Measurements from ENCODE around the gene ZNF219.
A peak's percentile ranks its signal among the peaks of the same experiment; 100 is the strongest.

Gene ZNF219

DNA sequence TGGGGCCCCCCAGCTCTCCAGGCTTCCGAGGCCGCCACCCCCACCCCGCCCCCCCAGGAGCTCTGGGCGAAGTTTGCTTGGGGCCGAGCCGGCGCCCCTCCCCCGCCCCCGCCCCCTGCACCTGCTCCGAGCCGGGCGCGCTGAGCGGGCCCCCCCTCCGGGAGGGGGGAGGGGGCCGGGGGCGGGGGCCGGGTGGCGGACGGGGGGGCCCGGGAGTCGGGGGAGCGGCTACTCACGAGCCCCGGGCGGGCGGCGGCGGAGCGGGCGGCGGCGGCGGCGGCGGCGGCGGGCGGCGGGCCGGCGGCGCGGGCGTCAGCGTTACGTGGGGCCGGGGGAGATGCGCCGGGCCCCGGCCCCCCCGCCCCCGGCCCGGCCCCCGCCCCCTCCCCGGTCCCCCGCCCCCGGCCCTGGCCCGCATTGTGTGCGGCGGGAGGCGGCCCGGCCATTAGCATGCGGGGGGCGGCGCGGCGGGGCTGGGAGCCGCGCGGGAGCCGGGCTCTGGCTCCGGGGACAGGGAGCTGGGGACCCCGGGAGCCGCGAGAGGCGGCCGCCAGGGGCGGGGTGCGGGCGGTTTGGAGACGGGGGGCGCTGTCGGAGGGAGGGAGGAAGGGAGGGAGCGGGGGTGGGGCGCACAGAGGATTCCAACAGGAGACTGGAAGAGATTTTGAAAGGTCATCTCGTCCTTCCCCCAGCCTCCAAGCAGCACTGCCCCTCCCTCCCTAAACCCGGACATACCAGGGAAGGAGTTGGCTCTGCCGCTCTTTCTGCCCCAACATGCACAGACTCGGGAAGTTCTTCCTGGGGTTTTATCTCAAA is at the start of gene ZNF219:
ZNF219 (minus strand) TSS at position 580 of the 816 bp plus-strand sequence. CDS start 5,064 bp downstream, outside the sequence.
- DNase-seq (ENCODE audit: low read depth in 2 of 2) = no peak

- DNase-seq (ENCODE audit: low read depth in 2 of 2) = no peak
These were observed 47.0 kb upstream of the ZNF219 start for GRCh38 chr14:21145437-21145836.

DNA sequence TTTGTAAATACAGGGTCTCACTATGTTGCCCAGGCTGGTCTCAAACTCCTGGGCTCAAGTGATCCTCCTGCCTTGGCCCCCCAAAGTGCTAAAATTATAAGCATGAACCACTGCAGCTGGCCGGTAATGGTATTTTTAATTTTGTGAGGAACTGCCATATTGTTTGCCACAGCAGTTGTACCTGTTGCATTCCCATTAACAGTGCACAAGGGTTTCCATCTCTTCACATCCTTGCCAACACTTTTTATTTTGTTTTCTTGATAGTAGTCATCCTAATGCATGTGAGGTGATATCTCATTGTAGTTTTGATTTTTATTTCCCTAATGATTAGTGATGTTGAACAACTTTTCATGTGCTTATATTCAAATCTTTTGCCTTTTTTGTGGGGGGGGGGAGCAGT is 43.9 kb upstream of the ZNF219 start:
- DNase-seq (ENCODE audit: low read depth in 2 of 2) = no peak

GRCh38 chr14:21136024-21136423 is 37.6 kb upstream of the ZNF219 start:
- no peak for DNase-seq (ENCODE audit: low read depth in 2 of 2)

GRCh38 chr14:21133901-21134300 is 35.4 kb upstream of the ZNF219 start:
- no peak for DNase-seq (ENCODE audit: low read depth in 2 of 2)

GRCh38 chr14:21123429-21123828 is 25.0 kb upstream of the ZNF219 start:
- no peak for DNase-seq (ENCODE audit: low read depth in 2 of 2)

- no peak for DNase-seq (ENCODE audit: low read depth in 2 of 2)
These were observed 22.7 kb upstream of the ZNF219 start for GRCh38 chr14:21121122-21121521.

- DNase-seq (ENCODE audit: low read depth in 2 of 2) = no peak
These were observed 22.2 kb upstream of the ZNF219 start for GRCh38 chr14:21120686-21121085.

DNA sequence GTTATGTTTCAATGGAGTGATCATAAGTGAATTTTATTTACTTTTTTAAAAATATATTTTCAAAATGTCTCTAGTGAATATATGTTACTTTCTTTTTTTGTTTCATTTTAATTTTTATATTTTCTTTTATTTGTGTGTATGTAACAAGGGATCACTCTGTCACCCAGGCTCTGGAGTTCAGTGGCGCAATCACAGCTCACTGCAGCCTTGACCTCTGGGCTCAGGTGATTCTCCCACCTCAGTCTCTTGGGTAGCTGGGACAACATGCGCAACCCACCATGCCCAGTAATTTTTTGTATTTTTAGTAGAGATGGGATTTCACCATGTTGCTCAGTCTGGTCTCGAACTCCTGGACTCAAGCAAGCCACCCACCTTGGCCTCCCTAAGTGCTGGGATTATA is 20.5 kb upstream of the ZNF219 start:
- DNase-seq (ENCODE audit: low read depth in 2 of 2) = no peak

DNA sequence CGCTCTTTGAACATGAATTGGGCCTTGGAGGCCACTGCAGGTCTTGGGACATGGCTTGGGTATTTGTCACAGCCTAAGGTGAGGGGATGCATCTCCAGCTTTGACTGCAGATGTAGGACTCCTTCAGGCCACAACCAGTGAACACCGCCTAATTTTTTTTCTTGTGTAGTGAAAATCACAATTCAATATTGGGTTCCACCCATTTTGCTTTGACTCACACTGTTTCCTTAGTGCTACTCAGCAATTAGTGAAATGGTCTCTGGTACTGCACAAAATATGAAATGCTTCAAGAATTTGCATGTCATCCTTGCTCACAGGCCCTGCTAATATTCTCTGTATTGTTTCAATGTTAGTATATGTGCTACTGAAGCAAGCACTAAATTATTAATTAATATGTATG is 14.9 kb upstream of the ZNF219 start:
- no peak for DNase-seq (ENCODE audit: low read depth in 2 of 2)

GRCh38 chr14:21112255-21112654 is 13.8 kb upstream of the ZNF219 start:
- no peak for DNase-seq (ENCODE audit: low read depth in 2 of 2)

GRCh38 chr14:21109377-21110138 is 11.1 kb upstream of the ZNF219 start:
- DNase-seq (ENCODE audit: low read depth in 2 of 2) = no peak

- no peak for DNase-seq (ENCODE audit: low read depth in 2 of 2)
These were observed 10.3 kb upstream of the ZNF219 start for GRCh38 chr14:21108791-21109190.

DNA sequence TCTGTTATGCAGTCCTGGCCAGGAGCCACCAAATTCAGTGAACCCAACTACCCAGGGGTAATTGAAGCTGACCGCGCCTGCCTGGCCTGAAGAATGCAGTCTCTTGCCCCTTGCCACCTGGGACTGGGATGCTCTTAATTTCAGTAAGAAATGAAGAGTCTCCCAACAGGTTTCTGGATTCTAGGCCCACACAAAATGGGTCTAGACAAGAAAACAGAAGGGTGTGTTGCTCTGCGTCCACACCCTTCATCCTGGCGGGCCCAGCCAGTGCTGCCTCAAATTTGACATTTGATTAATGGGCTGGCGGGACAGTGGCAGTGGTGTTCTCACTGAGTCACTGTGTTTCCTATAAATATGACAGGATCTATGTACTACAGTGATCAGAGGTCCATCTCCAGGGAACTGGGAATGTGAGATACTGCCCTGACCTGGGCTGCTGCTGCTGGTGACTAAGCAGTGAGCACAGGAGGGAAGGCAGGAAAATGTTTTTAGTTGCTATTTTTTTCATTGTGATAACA is 8.9 kb upstream of the ZNF219 start:
- DNase-seq (ENCODE audit: low read depth in 2 of 2) = no peak

DNA sequence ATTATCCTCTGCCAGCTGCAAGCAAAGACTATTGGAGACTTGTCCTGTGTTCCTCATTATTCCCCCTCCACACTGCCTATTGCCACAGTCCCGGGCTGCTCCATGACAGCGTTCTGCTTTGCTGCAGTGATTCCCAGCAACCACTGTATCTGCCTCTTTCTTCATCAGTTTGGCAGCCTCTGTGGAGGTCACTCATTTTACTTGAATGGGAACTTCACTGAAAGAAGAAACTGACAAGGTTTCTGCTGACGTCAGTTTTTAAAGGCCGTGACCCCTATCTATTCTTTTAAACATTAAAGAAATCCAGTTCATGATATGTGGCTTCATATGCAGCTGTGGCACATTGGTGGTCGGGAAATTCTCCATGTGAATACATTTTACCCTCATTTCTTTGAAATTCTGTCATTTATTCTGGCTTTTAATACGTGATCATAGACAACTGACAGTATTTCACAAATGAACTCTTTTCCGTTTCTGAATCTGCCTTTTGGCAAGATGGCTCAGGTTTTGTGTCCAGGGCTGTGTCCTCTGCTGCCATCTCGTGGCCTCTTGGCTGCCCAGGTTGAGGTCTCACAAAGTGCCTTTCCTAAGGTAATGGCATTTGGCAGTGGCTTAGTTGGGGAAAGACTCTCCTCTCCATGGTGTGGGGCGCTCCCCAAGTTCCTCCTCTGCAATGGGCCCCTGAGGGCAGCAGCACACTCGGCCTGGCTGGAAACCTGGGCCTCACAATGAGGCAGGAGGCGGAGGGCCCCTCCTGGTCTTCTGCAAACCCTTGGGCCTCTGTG is 8.2 kb upstream of the ZNF219 start:
- DNase-seq (ENCODE audit: low read depth in 2 of 2) = peak; percentile 59 to 60

DNA sequence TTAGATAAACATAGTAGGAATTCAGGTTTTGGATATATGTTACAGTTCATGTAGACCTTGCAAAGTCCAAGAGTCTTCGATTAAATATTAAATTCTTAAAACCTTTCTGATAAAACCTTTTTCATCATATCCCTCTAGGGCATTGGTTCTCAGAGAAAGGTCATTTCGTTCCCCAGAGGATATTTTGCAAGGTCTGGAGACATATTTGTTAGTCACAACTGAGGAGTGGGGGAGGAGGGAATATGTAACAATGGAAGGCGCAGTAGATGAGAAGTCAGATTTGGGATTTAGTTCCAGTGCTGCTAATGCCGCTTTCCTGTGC is 7.7 kb upstream of the ZNF219 start:
- DNase-seq (ENCODE audit: low read depth in 2 of 2) = no peak

DNA sequence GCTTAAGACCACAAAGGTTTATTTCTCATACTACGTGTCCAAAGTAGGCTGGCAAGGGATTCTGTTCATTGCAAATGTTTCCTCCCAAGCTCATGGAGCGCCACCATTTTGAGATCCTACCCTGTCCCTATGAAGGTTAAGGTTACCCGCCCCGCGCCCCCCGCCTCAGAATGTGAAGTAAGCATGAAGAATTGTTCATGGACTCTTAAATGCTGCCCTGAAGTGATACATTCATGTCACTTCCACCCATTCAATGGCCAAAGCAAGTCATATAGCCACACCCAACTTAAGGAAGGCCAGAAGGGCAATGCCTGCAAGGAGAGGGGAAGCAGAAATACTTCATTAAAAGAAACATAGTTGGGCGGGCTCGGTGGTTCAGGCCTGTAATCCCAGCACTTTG is 6.6 kb upstream of the ZNF219 start:
- DNase-seq (ENCODE audit: low read depth in 2 of 2) = no peak

DNA sequence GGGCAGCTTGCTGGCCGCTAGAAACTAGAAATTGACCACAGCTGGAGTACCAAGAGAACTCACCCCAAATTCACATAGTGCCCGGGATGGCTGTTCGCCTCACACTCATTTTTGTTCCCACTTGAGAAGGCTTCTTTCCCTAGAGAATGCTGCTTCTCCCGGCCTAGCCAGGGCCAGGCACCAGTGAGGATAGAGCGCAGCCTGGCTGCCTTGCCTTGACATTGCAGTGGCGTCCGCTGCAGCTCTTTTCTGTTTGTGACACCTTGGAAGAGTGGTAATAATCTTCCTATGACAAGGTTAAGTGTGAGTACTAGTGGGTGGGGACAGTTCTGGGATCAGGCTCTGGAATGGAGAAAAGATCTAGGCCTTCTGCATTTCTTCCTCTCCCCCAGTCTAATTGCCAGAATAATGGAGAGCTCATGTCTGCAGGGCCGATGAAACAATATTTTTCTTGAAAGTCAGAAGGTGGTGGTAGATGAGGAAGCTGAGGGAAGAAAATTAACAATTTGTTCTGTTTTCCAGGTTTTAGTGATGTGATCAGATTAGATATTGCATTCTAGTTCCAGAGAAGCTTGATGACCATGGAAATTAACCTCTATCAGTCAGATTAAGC is 6.1 kb upstream of the ZNF219 start:
- peak; percentile 30 to 43 for DNase-seq (ENCODE audit: low read depth in 2 of 2)

DNA sequence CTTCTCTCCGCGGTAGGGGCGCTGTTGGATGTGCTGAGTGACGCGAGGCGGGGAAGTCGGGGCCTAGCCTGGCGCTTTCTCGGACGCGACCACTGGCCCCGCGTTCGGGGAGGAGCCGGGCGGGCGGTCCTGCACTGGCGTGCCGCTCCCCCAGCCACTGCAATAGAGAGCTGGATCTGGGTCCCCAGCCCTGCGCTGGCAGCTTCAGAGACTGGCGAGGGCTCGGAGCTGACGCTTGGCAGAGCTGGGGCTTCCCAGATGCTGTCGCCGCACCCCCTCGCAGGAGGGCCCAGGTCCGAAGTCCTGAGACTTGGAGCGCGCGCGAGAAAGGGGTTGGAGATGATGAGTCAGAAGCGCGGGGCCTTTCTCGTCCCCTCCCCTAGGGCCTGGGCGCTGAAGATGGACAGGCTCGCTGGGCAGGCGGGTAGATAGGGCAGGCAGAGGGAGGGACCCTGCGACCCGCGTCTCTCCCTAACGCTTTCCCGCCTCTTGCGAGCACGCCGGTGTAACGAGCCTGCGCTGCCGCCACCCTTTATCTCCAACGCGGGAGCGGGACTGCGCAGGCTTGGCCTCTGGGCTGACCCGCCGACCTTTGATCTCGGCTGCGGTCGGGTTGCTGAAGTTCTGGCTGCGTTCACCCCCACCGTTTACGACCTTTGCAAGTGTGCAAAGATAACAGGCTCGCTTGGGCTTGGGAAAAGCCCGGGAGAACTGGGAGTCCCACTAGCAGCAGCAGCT is 5.4 kb upstream of the ZNF219 start:
- peak; percentile 80 to 88 for DNase-seq (ENCODE audit: low read depth in 2 of 2)

GRCh38 chr14:21103411-21103709 is 4.9 kb upstream of the ZNF219 start:
- no peak for DNase-seq (ENCODE audit: low read depth in 2 of 2)
